WTC11 (cell line): ENCODE data around the gene PRKAG2. TPM values are rescaled to one million over a fixed set of nuclear protein-coding genes. Genes with fewer than 3 reads are reported as not detected.
A peak's percentile ranks its signal among the peaks of the same experiment; 100 is the strongest.

Source experiments
- ATAC-seq: fragments of 200-7000 bp; cut with Tn5 transposase; 2 replicates; pipeline ENCODE4 v1.10.0; 2021; ENCODE audit warnings: mild to moderate bottlenecking, moderate library complexity
- CTCF ChIA-PET: fragments of 300-600 bp; sonication (Branson Sonifier 250); formaldehyde crosslinking; loops from one replicate; lab custom pipeline; 2021; ENCODE audit warnings: antibody characterized with exemption; lab: Charles Lee
- POLR2A ChIA-PET: fragments of 350-600 bp; sonication (Branson Sonifier 250); formaldehyde crosslinking; loops from one replicate; lab custom pipeline; 2021; ENCODE audit warnings: antibody characterized with exemption; lab: Charles Lee
- DNase-seq: peaks from one replicate; pipeline ENCODE4 v3.0.0; 2021; ENCODE audit warnings: low spot score
- H3K27ac Mint-ChIP-seq: 2 replicates; pipeline ENCODE4 v1.8.0; 2021; ENCODE audit warnings: mixed read lengths
- H3K27me3 Mint-ChIP-seq: 2 replicates; pipeline ENCODE4 v1.8.0; 2021; ENCODE audit warnings: low read depth, mild to moderate bottlenecking, moderate library complexity, mixed read lengths
- H3K36me3 Mint-ChIP-seq: 2 replicates; pipeline ENCODE4 v1.8.0; 2021; ENCODE audit warnings: mixed read lengths
- H3K4me1 Mint-ChIP-seq: 2 replicates; pipeline ENCODE4 v1.8.0; 2022; ENCODE audit warnings: mixed read lengths
- H3K4me3 Mint-ChIP-seq: 2 replicates; pipeline ENCODE4 v1.8.0; 2021; ENCODE audit warnings: mild to moderate bottlenecking, moderate library complexity, mixed read lengths
- H3K9me3 Mint-ChIP-seq: 2 replicates; pipeline ENCODE4 v1.8.0; 2021; ENCODE audit warnings: mixed read lengths
- AFF4 ChIP-seq: sonication (generic); formaldehyde crosslinking; IDR thresholded peaks from 2 replicates; pipeline ENCODE4 v1.8.1; 2023; ENCODE audit warnings: mild to moderate bottlenecking, missing genetic modification reagents, borderline replicate concordance
- ATF2 ChIP-seq: sonication (generic); formaldehyde crosslinking; IDR thresholded peaks from 2 replicates; pipeline ENCODE4 v1.8.1; 2022; ENCODE audit warnings: low read depth, missing genetic modification reagents, borderline replicate concordance
- ELF4 ChIP-seq: sonication (generic); formaldehyde crosslinking; IDR thresholded peaks from 2 replicates; pipeline ENCODE4 v1.8.1; 2022; ENCODE audit warnings: low read depth, mild to moderate bottlenecking, moderate library complexity, missing genetic modification reagents
- KAT7 ChIP-seq: sonication (generic); formaldehyde crosslinking; IDR thresholded peaks from 2 replicates; pipeline ENCODE4 v1.8.1; 2023; ENCODE audit warnings: missing genetic modification reagents, mild to moderate bottlenecking, borderline replicate concordance
- MAX ChIP-seq: sonication (generic); formaldehyde crosslinking; IDR thresholded peaks from 2 replicates; pipeline ENCODE4 v1.8.0; 2022; ENCODE audit warnings: mild to moderate bottlenecking, missing genetic modification reagents
- RELA ChIP-seq: sonication (generic); formaldehyde crosslinking; IDR thresholded peaks from 2 replicates; pipeline ENCODE4 v1.8.1; 2022; ENCODE audit warnings: missing genetic modification reagents, mild to moderate bottlenecking, borderline replicate concordance
- RORB ChIP-seq: fragments of 250-450 bp; sonication (Bioruptor Pico); IDR thresholded peaks from 2 replicates; pipeline ENCODE4 v1.9.0; 2021; ENCODE audit warnings: mild to moderate bottlenecking
- STAT6 ChIP-seq: sonication (generic); formaldehyde crosslinking; conservative IDR thresholded peaks from 2 replicates; pipeline ENCODE4 v1.8.1; 2023; ENCODE audit warnings: mild to moderate bottlenecking, low read depth, missing genetic modification reagents, moderate library complexity
- ZMAT4 ChIP-seq: fragments of 250-450 bp; sonication (Bioruptor Pico); IDR thresholded peaks from 2 replicates; pipeline ENCODE4 v1.9.0; 2021; ENCODE audit warnings: mild to moderate bottlenecking
- total RNA-seq: library from RNA; stranded (reverse); gene quantifications from 3 replicates; pipeline ENCODE4 v1.2.3, GENCODE V29; 2021
- TF ChIP-seq, protein P1 (sequence below): sonication (generic); formaldehyde crosslinking; IDR thresholded peaks from 2 replicates; pipeline ENCODE4 v1.8.1; 2022; ENCODE audit warnings: mild to moderate bottlenecking, missing genetic modification reagents, moderate library complexity, borderline replicate concordance
- TF ChIP-seq, protein P2 (sequence below): sonication (generic); formaldehyde crosslinking; IDR thresholded peaks from 2 replicates; pipeline ENCODE4 v1.8.1; 2023; ENCODE audit warnings: mild to moderate bottlenecking, moderate library complexity, missing genetic modification reagents
- TF ChIP-seq, protein P3 (sequence below): sonication (generic); formaldehyde crosslinking; IDR thresholded peaks from 2 replicates; pipeline ENCODE4 v1.8.1; 2022; ENCODE audit warnings: mild to moderate bottlenecking, moderate library complexity, missing genetic modification reagents
- TF ChIP-seq, protein P4 (sequence below): sonication (generic); formaldehyde crosslinking; IDR thresholded peaks from 2 replicates; pipeline ENCODE4 v1.8.1; 2023; ENCODE audit warnings: mild to moderate bottlenecking, missing genetic modification reagents, moderate library complexity
- TF ChIP-seq, protein P5 (sequence below): sonication (generic); formaldehyde crosslinking; IDR thresholded peaks from 2 replicates; pipeline ENCODE4 v1.8.1; 2023; ENCODE audit warnings: mild to moderate bottlenecking, missing genetic modification reagents, moderate library complexity

The PRKAG2 gene
- total RNA-seq, 1 experiment from 2014 or later = 20.3 TPM

- ChIA-PET POLR2A (no interaction called here), CTCF (interaction anchor here (0.6 kb wide), 1 partner anchor 33 kb away, joined by 3 read pairs; no protein-coding TSS in a partner anchor)
These were observed 268.8 kb downstream of the PRKAG2 start for GRCh38 chr7:151608031-151608551.

DNA sequence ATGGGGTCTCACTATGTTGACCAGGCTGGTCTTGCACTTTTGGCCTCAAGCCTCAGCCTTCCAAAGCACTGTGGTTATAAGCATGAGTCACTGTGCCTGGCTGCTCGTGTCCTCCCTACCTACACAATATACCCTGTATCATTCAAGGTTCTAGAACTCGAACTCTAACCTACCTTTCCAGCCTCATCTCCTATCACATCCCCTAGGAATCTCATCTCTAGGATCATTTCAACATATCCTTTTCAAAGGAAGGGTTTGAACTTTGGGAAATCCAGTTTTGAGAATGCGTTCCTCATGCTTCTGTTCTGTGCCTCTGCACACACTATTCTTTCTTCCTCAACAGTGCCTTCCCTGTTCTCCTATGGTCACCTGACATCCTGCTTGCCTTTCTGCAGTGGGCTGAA, 269.4 kb downstream of the PRKAG2 start:
- no peak for DNase-seq
- CTCF ChIA-PET = no interaction called here
- H3K27me3 Mint-ChIP-seq = no peaks in the 10 kb centered on the region
- H3K4me1 Mint-ChIP-seq = no peaks in the 10 kb centered on the region
- 0 out of 2 replicates have a peak overlapping the region, but pooled peaks have one; percentile 3 for H3K27ac Mint-ChIP-seq
- H3K4me3 Mint-ChIP-seq = no peak overlapping the region
- H3K36me3 Mint-ChIP-seq = peaks cover 2% of the 10 kb centered on the region; the same call in 1 of the 2 replicates
- no peak for ATAC-seq
- H3K9me3 Mint-ChIP-seq = no peaks in the 10 kb centered on the region
- POLR2A ChIA-PET = no interaction called here
- TF ChIP-seq, protein P1, sequence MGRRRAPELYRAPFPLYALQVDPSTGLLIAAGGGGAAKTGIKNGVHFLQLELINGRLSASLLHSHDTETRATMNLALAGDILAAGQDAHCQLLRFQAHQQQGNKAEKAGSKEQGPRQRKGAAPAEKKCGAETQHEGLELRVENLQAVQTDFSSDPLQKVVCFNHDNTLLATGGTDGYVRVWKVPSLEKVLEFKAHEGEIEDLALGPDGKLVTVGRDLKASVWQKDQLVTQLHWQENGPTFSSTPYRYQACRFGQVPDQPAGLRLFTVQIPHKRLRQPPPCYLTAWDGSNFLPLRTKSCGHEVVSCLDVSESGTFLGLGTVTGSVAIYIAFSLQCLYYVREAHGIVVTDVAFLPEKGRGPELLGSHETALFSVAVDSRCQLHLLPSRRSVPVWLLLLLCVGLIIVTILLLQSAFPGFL = no peak
- no peak for TF ChIP-seq STAT6 (CRISPR knock-in tag)
- TF ChIP-seq ATF2 (CRISPR knock-in tag) = no peak

More at GRCh38 chr7:151608031-151608551, 268.8 kb downstream of the PRKAG2 start:
- Mint-ChIP-seq H3K36me3 (peaks cover 2% of the 10 kb centered on the region; the same call in 1 of the 2 replicates), H3K4me3 (no peak overlapping the region), H3K4me1 (no peaks in the 10 kb centered on the region), H3K27ac (no peak overlapping the region), H3K9me3 (no peaks in the 10 kb centered on the region), H3K27me3 (no peaks in the 10 kb centered on the region)
- DNase-seq = no peak
- ATAC-seq = no peak
- no peak for TF ChIP-seq RELA (CRISPR knock-in tag)
- TF ChIP-seq ELF4 (CRISPR knock-in tag) = no peak
- TF ChIP-seq RORB (CRISPR knock-in tag) = no peak
- TF ChIP-seq, protein P2, sequence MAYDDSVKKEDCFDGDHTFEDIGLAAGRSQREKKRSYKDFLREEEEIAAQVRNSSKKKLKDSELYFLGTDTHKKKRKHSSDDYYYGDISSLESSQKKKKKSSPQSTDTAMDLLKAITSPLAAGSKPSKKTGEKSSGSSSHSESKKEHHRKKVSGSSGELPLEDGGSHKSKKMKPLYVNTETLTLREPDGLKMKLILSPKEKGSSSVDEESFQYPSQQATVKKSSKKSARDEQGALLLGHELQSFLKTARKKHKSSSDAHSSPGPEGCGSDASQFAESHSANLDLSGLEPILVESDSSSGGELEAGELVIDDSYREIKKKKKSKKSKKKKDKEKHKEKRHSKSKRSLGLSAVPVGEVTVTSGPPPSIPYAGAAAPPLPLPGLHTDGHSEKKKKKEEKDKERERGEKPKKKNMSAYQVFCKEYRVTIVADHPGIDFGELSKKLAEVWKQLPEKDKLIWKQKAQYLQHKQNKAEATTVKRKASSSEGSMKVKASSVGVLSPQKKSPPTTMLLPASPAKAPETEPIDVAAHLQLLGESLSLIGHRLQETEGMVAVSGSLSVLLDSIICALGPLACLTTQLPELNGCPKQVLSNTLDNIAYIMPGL = no peak
- TF ChIP-seq KAT7 (CRISPR knock-in tag) = no peak
- TF ChIP-seq, protein P3, sequence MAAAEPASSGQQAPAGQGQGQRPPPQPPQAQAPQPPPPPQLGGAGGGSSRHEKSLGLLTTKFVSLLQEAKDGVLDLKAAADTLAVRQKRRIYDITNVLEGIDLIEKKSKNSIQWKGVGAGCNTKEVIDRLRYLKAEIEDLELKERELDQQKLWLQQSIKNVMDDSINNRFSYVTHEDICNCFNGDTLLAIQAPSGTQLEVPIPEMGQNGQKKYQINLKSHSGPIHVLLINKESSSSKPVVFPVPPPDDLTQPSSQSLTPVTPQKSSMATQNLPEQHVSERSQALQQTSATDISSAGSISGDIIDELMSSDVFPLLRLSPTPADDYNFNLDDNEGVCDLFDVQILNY (CRISPR knock-in tag) = no peak
- TF ChIP-seq, protein P4, sequence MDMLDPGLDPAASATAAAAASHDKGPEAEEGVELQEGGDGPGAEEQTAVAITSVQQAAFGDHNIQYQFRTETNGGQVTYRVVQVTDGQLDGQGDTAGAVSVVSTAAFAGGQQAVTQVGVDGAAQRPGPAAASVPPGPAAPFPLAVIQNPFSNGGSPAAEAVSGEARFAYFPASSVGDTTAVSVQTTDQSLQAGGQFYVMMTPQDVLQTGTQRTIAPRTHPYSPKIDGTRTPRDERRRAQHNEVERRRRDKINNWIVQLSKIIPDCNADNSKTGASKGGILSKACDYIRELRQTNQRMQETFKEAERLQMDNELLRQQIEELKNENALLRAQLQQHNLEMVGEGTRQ (CRISPR knock-in tag) = no peak
- no peak for TF ChIP-seq MAX (CRISPR knock-in tag)
- TF ChIP-seq AFF4 (CRISPR knock-in tag) = no peak
- TF ChIP-seq, protein P5, sequence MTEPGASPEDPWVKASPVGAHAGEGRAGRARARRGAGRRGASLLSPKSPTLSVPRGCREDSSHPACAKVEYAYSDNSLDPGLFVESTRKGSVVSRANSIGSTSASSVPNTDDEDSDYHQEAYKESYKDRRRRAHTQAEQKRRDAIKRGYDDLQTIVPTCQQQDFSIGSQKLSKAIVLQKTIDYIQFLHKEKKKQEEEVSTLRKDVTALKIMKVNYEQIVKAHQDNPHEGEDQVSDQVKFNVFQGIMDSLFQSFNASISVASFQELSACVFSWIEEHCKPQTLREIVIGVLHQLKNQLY (CRISPR knock-in tag) = no peak
- TF ChIP-seq ZMAT4 (CRISPR knock-in tag) = no peak
